Upper lobe of left lung (tissue), 4 donors: ENCODE results near the gene SMARCA1.
"Not testable (repeated sequence)": the region's sequence is repeated elsewhere in the genome, so short reads cannot be mapped to it uniquely, and the experiment has no call there.

ENCODE experiments used
- CTCF ChIP-seq, 6 experiments: fragments of 450-650 bp in 4 of 6; fragments of 200-600 bp in 2 of 6; sonication (generic) in 2 of 6; IDR thresholded peaks; one replicate each; pipeline ENCODE4 v1.5.1; 2016 to 2019; ENCODE audit warnings: antibody characterized with exemption in 6 of 6
- EP300 ChIP-seq, 4 donors: sonication (generic); formaldehyde crosslinking; IDR thresholded peaks; one replicate each; pipeline ENCODE4 v1.5.1; 2017; ENCODE audit warnings: antibody characterized with exemption in 4 of 4, control low read depth in 2 of 4
- POLR2A ChIP-seq, 4 donors: fragments of 450-650 bp; IDR thresholded peaks; one replicate each; pipeline ENCODE4 v1.5.1; 2016 to 2017; ENCODE audit warnings: antibody characterized with exemption in 4 of 4, mild to moderate bottlenecking in 2 of 4
- POLR2AphosphoS5 ChIP-seq, 2 donors: sonication (generic); formaldehyde crosslinking; IDR thresholded peaks; one replicate each; pipeline ENCODE4 v1.5.1; 2017; ENCODE audit warnings: antibody characterized with exemption in 2 of 2

- not testable (repeated sequence) for TF ChIP-seq CTCF, POLR2A, POLR2AphosphoS5, EP300 (IDR thresholded peaks at IDR 0.05)
Measured at GRCh38 chrX:129564345-129564744, 41.1 kb upstream of the SMARCA1 start.
